Activated T-cell treated with anti-CD3 and anti-CD28 coated beads for 1 hour (primary cell): ENCODE results near the gene CCL4L2.
"Not testable (repeated sequence)": the region's sequence is repeated elsewhere in the genome, so short reads cannot be mapped to it uniquely, and the experiment has no call there.

Source experiments
- DNase-seq: peaks from one replicate; pipeline ENCODE4 v3.0.0-alpha.2; 2020; ENCODE audit warnings: low read depth

CCL4L2 gene

GRCh38 chr17:36195434-36196130, 15.3 kb upstream of the CCL4L2 start:
- no peak for DNase-seq

GRCh38 chr17:36196131-36196486, 14.8 kb upstream of the CCL4L2 start:
- DNase-seq = no peak

GRCh38 chr17:36197387-36197703, 13.5 kb upstream of the CCL4L2 start:
- DNase-seq = no peak

- DNase-seq = no peak
Observed at GRCh38 chr17:36198831-36199465, 11.9 kb upstream of the CCL4L2 start.

GRCh38 chr17:36201102-36201501, 9.8 kb upstream of the CCL4L2 start:
- not testable (repeated sequence) for DNase-seq

- not testable (repeated sequence) for DNase-seq
Observed at GRCh38 chr17:36201506-36201905, 9.4 kb upstream of the CCL4L2 start.

GRCh38 chr17:36203335-36203734, 7.5 kb upstream of the CCL4L2 start:
- no peak for DNase-seq

GRCh38 chr17:36204724-36205500, 6.0 kb upstream of the CCL4L2 start:
- no peak for DNase-seq

GRCh38 chr17:36205637-36206485, 5.0 kb upstream of the CCL4L2 start:
- no peak for DNase-seq

- not testable (repeated sequence) for DNase-seq
Observed at GRCh38 chr17:36206486-36206821, 4.4 kb upstream of the CCL4L2 start.

- DNase-seq = not testable (repeated sequence)
Observed at GRCh38 chr17:36207383-36207782, 3.5 kb upstream of the CCL4L2 start.

- DNase-seq = no peak
Observed at GRCh38 chr17:36209575-36209974, 1.3 kb upstream of the CCL4L2 start.

GRCh38 chr17:36211484-36212271, 815 bp downstream of the CCL4L2 start:
- not testable (repeated sequence) for DNase-seq

- DNase-seq = no peak
Observed at GRCh38 chr17:36212272-36212605, 1.4 kb downstream of the CCL4L2 start.

- no peak for DNase-seq
Observed at GRCh38 chr17:36212966-36213365, 2.1 kb downstream of the CCL4L2 start.

GRCh38 chr17:36213695-36214094, 2.8 kb downstream of the CCL4L2 start:
- DNase-seq = no peak

GRCh38 chr17:36214918-36215317, 4.1 kb downstream of the CCL4L2 start:
- DNase-seq = no peak

GRCh38 chr17:36215406-36216308, 4.8 kb downstream of the CCL4L2 start:
- DNase-seq = not testable (repeated sequence)

GRCh38 chr17:36219556-36219955, 8.7 kb downstream of the CCL4L2 start:
- not testable (repeated sequence) for DNase-seq

GRCh38 chr17:36220737-36221580, 10.1 kb downstream of the CCL4L2 start:
- DNase-seq = not testable (repeated sequence)
